Lower lobe of right lung (tissue), 2 donors: ENCODE measurements around the gene FHIP1A. TPM values are rescaled to one million over a fixed set of nuclear protein-coding genes. Genes with fewer than 3 reads are reported as not detected.

ENCODE experiments used
- ATAC-seq, 2 donors: fragments of 200-7000 bp; cut with Tn5 transposase; one replicate each; pipeline ENCODE4 v1.9.1; 2020 to 2022; ENCODE audit warnings: mild to moderate bottlenecking in 2 of 2, moderate library complexity in 2 of 2
- DNase-seq: peaks from one replicate; pipeline ENCODE4 v3.0.0-alpha.2; 2020
- H3K27ac ChIP-seq: fragments of 200-600 bp; one replicate; pipeline ENCODE4 v1.8.0; 2022
- H3K27me3 ChIP-seq: fragments of 200-600 bp; one replicate; pipeline ENCODE4 v1.8.0; 2022; ENCODE audit warnings: low read depth
- H3K36me3 ChIP-seq: fragments of 200-600 bp; one replicate; pipeline ENCODE4 v1.8.0; 2022; ENCODE audit warnings: mild to moderate bottlenecking
- H3K4me1 ChIP-seq: fragments of 200-600 bp; one replicate; pipeline ENCODE4 v1.8.0; 2022
- H3K4me3 ChIP-seq: fragments of 200-600 bp; one replicate; pipeline ENCODE4 v1.8.0; 2022; ENCODE audit warnings: mild to moderate bottlenecking
- H3K9me3 ChIP-seq: fragments of 200-600 bp; one replicate; pipeline ENCODE4 v1.8.0; 2022
- intact Hi-C: fragments of 100-400 bp; cut with DNase I; formaldehyde crosslinking; loops from one replicate; pipeline ENCODE4 v1.11.0; 2022
- total RNA-seq: library from RNA; stranded (reverse); fragmentation: NEBNext Ultra II Directional; extraction: Animal tissue kit (Norgen Biotek cat#: 25700); gene quantifications from one replicate; pipeline ENCODE4 v1.2.1, GENCODE V29; 2021
- TF ChIP-seq, protein P1 (sequence below): fragments of 200-600 bp; IDR thresholded peaks from one replicate; pipeline ENCODE4 v1.8.0; 2022; ENCODE audit warnings: antibody characterized with exemption, mild to moderate bottlenecking
- donor health status: DM: no; HTN: yes; CAD: no; lungs with severe emphysema.

FHIP1A gene
- total RNA-seq, 1 donor from 2014 or later: 14.3 TPM

DNA sequence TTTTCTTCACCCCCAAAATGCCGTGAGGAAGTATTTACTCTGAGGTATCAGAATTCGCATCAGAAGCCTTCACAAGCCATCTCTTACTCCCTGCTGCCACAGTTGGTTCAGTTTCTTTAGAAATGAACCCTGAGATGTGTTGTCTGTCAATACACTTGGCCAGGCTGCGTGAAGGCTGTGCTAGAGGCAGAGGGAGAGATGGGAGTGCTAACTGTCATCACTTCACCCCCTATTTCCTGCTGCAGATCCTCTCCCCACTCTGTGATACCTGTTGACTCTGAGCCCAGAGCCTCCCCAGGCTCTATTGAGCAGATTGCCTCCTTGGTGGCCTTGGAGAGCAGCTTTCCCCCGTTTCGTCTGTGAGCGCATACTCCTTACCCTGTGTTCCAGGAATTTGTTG is 34.8 kb downstream of the FHIP1A start:
- no peaks in the 10 kb centered on the region for H3K36me3 ChIP-seq
- H3K9me3 ChIP-seq: no peaks in the 10 kb centered on the region
- no peaks in the 10 kb centered on the region for H3K27me3 ChIP-seq
- DNase-seq (no peak), ATAC-seq (no peak)
- intact Hi-C loops: no loop called here
- no peaks in the 10 kb centered on the region for H3K4me1 ChIP-seq
- no peak overlapping the region for H3K4me3 ChIP-seq
- TF ChIP-seq, protein P1, sequence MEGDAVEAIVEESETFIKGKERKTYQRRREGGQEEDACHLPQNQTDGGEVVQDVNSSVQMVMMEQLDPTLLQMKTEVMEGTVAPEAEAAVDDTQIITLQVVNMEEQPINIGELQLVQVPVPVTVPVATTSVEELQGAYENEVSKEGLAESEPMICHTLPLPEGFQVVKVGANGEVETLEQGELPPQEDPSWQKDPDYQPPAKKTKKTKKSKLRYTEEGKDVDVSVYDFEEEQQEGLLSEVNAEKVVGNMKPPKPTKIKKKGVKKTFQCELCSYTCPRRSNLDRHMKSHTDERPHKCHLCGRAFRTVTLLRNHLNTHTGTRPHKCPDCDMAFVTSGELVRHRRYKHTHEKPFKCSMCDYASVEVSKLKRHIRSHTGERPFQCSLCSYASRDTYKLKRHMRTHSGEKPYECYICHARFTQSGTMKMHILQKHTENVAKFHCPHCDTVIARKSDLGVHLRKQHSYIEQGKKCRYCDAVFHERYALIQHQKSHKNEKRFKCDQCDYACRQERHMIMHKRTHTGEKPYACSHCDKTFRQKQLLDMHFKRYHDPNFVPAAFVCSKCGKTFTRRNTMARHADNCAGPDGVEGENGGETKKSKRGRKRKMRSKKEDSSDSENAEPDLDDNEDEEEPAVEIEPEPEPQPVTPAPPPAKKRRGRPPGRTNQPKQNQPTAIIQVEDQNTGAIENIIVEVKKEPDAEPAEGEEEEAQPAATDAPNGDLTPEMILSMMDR: no peak
- no peak overlapping the region for H3K27ac ChIP-seq

- no peaks in the 10 kb centered on the region for H3K9me3 ChIP-seq
- intact Hi-C loops: no loop called here
- no peaks in the 10 kb centered on the region for H3K36me3 ChIP-seq
- H3K4me1 ChIP-seq: no peaks in the 10 kb centered on the region
- no peak overlapping the region for H3K4me3 ChIP-seq
- no peak overlapping the region for H3K27ac ChIP-seq
- TF ChIP-seq, protein P1: no peak
- DNase-seq (no peak), ATAC-seq (no peak)
- H3K27me3 ChIP-seq: no peaks in the 10 kb centered on the region
These were observed 37.2 kb downstream of the FHIP1A start for GRCh38 chr4:151446208-151446607.

DNA sequence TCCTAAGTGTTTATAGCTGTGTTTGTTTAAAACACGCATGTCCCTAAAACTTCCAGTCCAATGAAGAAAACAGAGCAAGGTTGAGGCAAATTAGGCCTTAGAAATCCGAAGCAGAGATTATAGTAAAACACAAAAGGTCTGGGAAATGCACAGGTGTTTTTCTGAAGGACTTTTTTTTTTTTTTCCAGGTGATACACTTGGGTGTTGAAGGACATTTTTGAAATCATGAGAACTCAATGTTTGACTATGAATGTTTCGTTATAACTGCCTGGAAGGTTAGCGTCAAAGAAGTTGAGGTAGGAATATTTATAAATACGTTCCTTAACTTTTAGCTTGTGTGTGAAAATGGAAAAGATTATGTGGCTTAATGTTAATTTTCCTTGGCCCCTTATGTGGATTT is 45.5 kb downstream of the FHIP1A start:
- intact Hi-C loops: no loop called here
- ATAC-seq (no peak), DNase-seq (no peak)
- Histone ChIP-seq H3K27me3 (no peaks in the 10 kb centered on the region), H3K4me1 (no peaks in the 10 kb centered on the region), H3K27ac (no peak overlapping the region), H3K36me3 (no peaks in the 10 kb centered on the region), H3K4me3 (no peak overlapping the region), H3K9me3 (no peaks in the 10 kb centered on the region)
- TF ChIP-seq, protein P1: no peak

GRCh38 chr4:151455212-151455611 is 46.2 kb downstream of the FHIP1A start:
- no peaks in the 10 kb centered on the region for H3K4me1 ChIP-seq
- intact Hi-C loops: no loop called here
- H3K9me3 ChIP-seq: no peaks in the 10 kb centered on the region
- H3K36me3 ChIP-seq: no peaks in the 10 kb centered on the region
- H3K27me3 ChIP-seq: no peaks in the 10 kb centered on the region
- ATAC-seq: no peak
- TF ChIP-seq, protein P1: no peak
- H3K27ac ChIP-seq: no peak overlapping the region
- DNase-seq: no peak
- H3K4me3 ChIP-seq: no peak overlapping the region

GRCh38 chr4:151458148-151458547 is 49.2 kb downstream of the FHIP1A start:
- Histone ChIP-seq H3K9me3 (no peaks in the 10 kb centered on the region), H3K36me3 (no peaks in the 10 kb centered on the region), H3K4me3 (no peak overlapping the region), H3K27me3 (no peaks in the 10 kb centered on the region), H3K27ac (no peak overlapping the region), H3K4me1 (no peaks in the 10 kb centered on the region)
- DNase-seq: no peak
- TF ChIP-seq, protein P1: no peak
- ATAC-seq: no peak
- intact Hi-C loops: no loop called here

Other genes starting within 250 kb of the FHIP1A start
- not detected for gene PRSS48, start 132.0 kb upstream of the FHIP1A start, total RNA-seq
- 86.6 TPM for gene SH3D19, start 83.6 kb upstream of the FHIP1A start, total RNA-seq